Stimulated activated CD4-positive, alpha-beta T cell treated with anti-CD3 and anti-CD28 coated beads, Interleukin-12 subunit alpha, Interleukin-12 subunit beta, amount 100 ng/mL, for 24 hours (primary cell): ENCODE results near the gene LYZL4.

Source experiments
- DNase-seq, 2 experiments: peaks; one replicate each; pipeline ENCODE4 v3.0.0-alpha.2; 2020; ENCODE audit warnings: low read depth in 2 of 2

LYZL4 gene

DNA sequence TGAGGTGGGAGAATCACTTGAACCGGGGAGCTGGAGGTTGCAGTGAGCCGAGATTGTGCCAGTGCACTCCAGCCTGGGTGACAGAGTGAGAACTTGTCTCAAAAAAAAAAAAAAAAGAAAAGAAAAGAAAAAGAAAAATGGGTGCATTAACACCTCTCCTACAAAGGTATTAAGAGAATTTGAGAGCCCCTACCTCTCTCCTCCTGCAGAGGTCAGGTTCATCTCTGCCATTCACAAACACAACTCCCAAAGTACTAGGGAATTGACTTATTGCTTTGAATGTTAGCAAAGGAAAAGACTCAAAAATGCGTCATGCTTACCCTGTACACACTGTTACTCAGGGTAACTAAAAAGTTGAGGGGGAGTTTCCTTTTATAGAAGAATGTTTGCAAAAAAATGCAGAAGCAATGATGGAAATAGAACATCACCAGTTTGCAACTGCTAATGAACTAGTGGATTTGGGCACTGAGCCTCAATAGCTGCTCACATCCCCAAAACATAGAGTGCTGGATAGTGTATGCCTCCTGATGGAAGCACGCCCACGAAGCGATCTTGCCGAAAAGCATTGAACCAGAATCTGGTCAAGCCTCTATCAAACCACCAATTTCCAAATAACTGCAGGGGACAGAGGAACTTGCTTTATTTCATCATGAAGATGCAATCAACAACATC lies 15.5 kb upstream of the LYZL4 start:
- no peak for DNase-seq

DNA sequence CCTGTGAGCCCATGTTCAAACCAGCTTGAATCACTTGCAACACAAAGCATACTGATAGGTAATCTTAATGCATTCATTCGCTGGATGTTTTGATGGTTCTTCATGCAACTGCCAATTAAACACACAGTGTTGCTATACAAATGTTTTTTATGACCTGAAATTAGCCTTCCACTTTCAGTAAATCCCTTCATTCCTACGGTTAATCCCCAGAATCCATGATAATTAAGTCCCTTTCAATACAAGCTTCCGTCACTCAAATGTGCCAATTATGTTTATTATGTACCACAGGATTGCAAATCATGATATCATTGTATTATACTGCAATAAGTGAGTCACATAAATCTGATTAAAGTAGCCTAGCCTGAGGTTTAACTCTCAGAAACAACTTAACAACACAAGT lies 14.5 kb upstream of the LYZL4 start:
- DNase-seq, result no peak

DNA sequence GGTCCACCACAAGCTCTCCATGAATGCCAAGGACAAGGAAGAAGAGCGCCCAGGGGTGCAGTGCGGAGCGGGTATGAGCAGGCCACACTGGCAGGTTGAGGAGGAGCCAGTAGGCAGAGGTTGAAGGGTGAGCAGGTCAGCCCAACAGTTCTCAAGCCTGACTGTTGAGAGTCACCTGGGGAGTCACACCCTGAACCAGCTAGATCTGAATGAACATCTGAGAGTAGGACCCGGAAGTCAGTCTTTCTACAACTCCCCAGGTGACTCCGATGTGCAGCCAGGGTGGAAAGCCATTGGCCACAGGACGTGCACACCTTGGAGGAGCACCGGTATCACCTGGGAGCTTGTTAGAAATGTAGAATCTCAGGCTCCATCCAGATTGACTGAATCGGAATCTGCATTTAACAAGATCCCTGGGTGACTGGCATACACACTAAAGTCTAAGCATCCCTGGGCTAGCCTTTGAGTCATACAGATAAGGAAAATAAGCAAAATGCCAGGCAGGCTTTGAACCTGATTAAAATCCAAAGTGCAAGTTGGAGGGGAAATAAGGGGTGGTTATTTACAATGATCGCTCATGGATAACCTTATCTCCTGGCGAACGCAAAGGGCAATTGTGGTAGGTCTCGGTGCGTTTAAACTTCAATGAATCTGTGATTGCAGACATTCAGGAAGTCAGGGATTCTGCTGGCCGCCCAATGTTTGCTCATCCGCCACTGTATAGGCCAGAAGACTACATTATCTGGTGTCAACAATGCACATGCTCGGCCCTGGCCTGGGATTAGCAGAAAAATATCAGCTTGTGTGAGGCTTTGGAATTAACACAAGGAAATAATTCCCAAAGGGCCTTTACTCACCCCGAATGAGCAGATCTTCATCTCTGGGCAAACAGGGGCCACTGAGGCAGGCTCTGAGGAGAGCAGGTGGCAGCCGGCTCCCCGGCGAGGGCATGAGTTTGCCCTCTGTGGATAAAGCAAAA lies 11.7 kb upstream of the LYZL4 start:
- DNase-seq, result no peak

DNA sequence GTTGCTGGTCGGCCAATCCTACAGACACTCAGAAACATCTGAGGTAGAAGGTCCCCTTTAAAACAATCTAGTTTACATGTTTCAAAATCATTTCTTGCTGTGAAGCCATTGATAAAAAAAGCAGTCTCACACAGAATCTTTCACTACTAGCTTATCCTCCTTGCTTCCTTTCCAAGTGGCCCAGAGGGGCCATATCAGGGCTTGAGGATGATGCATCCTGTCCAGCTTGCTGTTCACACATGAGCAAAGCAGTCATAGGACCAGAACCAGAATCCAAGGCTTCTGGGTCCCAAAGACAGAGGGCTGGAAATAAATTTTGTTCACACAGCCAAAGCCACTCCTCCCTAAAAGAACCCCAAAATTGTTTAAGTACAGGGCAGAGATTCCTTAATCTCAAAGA lies 9.2 kb upstream of the LYZL4 start:
- DNase-seq, result no peak

DNA sequence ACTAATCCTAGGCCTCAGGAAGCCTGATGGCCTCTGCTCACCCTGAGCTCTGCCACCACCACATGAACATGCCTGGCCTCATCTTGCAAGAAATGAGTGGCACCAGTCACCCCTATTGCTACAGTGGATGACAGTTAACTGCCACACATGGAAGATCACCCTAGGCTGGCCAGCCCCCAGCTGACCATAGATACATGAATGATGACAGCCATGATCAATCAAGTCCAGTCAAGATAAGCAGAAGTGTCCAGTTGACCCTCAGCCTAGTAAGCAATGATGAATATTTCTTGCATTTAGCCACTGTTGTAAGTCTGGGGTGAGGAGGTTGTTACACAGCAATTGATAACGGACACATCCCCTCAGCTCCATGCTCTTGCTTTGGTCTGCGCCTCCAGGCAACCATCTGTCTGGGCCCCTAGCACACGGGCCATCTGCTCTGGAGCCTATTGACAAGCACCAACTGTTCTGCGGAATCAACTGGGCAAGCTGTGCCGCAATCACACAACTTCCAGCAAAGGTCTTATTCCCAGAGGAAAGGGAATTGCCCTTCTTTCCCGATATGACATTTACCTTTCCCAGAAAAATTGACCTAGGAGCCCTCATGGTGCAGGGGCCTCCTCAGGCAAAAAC lies 2.2 kb upstream of the LYZL4 start:
- no peak for DNase-seq

DNA sequence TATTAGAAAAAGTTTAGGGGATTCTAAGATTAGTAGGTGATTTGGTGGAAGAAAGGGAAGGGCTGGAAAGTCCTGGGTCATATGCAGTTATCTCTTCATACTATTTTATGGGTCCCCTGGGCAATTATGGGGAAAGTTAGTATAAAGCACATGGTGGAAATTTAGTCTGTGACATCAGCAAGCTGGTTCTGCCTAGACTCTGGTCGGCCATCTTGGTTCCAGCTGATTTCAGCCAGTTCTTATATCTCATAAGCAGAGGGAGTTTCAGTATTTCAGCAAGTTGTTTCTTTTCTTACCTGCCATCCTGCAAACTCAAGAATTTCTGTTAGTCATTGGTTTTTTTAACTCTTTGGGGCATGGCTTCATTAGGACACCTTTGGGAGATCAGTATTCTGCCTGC lies 1.0 kb upstream of the LYZL4 start:
- DNase-seq, result no peak

DNA sequence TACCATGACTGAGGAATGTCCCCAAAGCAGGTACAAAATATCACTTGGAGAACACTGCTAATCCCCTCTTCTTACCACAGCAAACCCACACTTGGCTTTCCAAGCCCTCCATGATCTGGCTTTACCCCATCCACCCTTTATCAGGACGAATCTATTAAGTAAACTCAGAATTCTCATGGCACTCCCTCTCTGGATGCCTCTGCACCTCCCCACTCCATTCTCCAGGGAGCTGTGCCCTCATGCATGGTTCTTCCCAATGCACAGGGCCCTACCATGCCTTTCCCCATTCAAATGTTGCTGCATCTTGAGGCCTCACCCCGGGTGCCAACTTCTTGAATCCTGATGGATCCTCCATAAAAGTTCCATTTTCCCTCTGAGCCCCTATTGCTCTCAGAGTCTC lies 2.3 kb downstream of the LYZL4 start:
- no peak for DNase-seq

DNA sequence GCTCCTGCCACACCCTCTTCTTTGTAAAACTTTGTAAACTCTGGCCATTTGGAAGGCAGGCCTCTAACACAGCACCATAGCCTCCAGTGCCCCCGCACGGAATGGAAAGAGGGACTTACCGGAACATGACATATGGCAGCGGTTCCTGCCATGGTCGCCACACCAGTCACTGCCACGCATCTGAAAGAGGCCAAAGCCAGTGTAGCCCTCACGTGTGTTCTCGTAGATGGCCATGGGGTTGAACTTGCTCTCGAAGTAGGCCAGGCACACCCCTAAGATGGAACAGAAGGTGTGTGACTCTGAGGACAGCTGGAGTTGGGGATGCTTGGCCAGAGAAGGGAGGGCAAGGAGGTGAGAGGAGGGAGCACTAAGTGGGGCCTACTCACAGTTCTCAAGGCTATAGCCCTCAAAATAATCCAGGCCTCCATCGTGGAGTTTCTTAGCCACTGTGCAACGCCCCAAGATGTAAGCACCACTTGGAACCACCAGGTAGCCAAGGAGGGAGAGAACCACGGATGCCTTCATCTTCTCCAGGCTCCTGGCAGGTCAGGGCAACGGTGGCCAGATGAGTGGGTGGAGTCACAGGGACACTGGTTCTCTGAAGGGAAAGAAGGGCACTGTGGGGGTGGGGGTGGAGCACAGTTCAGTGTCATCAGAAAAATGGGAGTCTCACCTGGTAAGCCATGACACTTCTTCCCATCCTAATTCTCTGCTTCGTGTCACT lies 3.5 kb downstream of the LYZL4 start:
- no peak for DNase-seq

DNA sequence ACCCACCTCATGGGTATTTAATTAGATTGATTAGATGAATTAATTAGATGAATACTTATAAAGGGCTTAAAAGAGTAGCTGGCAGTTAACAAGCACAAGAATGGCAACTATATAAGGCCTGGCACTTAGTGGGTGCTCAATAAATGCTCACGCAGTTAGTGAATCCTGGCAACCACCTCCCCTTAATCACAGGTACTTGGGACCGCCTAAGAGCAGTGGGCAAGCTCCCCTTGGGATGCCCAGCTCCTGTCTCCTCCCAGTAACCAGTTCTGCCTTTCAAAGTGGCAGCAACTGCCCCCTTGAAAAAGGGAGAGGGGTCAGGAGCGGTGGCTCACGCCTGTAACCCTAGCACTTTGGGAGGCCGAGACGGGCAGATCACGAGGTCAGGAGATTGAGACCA lies 4.6 kb downstream of the LYZL4 start:
- no peak for DNase-seq

DNA sequence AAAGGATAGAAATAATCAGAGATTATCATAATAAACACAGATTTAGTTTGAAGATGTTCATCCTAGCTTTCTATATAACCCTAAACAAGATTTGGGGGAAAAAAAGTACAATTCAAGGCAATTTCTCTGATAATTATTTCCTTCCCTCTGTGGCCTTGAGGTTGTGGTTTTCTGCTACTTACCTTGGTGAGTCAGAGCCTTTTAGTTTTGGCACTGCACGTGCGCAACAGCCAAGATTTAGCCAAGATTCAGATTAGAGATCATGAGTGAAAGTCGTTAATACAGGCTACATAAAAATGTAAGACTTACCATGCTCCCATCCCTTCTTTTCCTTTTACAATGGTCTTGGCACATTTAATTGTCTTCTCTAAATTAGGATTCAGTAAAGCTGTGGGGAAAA lies 6.7 kb downstream of the LYZL4 start:
- no peak for DNase-seq

DNA sequence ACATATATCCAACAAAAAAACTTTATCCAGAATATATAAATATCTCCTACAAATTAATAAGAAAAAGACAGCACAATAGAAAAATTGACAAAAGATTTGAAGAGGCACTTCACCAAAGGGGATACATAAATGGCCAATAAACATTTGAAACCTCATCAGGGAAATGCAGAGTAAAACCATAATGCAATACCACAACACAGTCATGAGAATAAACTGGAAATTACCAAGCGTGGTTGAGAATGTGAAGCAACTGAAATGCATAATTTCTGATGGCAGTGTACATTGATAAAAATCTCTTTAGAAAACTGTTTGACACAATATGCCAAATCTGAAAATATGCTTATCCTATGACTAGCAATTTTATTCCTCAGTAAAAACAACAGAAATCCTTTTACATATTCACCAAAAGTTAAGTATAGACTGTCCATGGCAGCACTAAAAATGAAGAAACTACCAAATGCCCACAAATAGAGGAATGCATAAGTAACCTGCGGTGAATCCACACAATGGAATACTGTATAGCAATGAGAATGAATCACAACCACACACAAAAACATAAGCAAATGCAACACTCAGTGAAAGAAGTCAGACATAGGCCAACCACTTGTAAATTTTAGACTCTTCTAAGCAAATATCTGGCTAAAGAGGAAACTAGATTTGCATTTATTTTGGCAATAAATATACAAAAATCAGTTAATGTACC lies 7.9 kb downstream of the LYZL4 start:
- DNase-seq, result no peak

DNA sequence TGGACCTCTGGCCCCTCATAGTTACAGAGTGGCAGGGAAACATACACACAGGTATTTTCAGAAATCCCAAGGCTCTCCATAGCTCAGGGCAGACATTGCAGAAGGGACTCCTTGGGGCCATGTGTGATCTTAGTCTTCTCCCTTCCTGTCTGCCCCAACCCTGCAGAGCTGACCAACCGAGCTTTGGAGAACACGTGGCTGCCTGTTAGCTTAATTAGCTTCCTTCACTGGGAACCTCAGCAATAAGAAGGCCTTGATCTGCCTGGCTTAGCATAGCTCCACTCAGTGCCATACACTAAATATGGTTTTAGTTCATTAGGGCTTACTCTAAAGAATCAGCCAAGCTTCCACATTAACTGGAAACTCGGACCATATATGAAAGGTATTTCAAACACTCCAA lies 12.3 kb downstream of the LYZL4 start:
- no peak for DNase-seq

DNA sequence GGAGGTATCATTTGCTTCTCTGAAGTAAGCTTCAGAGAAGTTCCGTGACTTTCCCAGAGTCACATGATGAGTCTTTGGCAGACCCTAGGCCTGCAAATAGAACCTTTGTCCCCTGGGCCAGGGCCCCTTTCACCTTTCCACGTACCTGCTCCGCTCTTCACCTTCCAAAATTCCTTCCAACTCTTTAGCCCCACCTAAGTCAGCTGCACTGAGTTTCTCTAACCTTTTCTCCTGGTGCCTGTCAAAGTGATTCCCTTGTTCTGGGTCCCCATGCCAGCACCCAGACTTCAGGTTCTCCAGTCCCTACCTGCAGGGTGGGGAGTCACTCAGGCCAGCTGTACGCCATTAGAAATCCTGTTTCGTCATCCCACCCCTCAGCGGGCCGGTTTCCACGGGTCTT lies 12.8 kb downstream of the LYZL4 start:
- no peak for DNase-seq

DNA sequence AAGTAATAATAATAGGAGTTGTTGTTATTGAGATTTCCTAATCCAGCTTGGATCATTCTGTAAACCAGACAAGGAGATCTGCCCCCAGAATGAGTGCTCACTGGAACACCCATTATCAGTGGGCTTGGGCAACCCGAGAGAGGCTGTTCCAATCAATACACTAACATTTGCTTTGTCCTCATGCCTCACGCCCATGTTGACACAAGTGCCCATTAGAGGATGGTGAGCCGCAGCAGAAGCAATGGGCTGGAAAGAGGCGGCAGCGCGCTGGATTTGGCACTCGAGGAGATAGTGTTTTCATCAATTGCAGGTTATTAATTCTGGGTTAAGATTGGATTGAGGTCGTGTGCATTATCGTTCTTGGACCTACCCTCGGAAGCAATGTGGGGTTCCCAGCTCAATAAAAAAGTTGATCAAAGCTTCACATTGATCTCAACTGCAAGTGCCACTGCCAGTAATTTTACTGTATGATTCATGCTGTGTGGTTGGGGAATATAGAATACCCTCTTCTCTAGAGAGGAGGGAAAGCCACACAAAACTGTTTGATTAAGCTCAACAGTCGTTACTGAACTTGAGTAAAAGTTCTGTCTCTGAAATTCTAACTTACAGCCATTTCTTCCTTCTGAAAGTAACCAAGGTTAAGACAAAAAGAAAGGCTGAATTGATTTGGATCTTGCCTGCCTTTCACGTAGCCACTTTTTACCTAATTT lies 15.7 kb downstream of the LYZL4 start:
- DNase-seq, result no peak

DNA sequence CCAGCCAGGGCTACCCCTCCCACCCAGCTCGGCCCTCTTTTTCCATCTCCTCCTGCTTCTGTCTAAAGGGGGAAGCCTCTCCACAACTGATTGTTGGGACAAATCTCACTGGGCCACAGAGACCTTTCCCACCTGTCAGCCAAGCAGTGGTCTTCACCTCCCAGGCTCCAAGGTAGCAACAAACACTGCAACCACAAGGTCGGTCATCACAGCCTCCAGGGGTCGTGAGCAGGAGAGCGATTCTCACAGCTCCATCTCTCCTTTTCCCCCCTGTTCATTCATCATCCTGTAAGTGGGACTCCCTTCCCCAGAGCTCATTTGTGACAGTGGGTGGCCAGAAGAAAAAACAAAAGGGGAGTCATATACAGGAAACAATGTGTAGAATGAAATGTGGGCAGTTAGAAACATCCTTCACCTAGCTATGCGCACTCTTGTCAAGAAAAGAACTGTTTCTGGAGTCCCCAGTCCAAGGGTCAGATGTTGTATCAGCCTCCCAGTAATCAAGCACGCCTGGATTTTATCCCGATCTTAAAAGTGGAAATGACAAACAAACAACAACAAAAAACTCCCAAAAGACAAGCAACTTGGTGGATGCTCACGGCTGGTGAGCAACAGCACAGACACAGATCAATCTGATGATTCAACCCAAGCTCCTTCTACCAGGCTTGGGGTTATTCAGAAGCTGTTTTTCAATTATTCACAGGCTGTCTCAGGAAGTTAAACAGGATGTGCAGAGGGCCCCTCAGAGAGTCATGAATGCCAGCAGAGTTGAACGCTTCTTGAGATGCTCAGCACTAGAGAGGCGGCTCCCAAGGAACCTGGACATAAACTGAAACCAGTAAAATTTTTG lies 22.4 kb downstream of the LYZL4 start:
- peak; percentile 6 to 8 for DNase-seq

DNA sequence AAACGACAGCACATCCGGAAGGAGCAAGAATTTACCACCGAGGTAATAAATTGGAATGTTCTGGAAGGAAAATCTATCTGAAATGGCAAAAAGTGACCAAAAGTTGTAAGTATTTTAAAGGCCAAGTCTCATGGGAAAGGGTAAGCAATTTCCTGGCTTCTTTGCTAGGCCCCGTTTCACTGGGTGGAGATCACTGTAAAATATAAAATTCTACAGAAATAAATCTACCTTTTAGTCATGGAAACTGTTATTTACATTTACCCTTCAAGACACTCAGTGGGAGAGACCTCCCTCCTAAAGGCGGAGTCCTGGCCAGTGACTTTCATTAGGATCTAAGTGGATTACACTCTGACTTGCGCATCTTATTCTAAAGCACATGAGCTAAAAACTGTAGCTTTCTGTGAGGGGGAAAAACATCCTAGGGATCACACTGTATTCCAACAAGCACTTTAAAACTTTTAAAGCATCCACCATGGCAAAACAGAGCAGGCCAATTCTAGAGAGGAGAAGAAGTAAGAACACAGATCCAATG lies 28.8 kb downstream of the LYZL4 start:
- no peak for DNase-seq

DNA sequence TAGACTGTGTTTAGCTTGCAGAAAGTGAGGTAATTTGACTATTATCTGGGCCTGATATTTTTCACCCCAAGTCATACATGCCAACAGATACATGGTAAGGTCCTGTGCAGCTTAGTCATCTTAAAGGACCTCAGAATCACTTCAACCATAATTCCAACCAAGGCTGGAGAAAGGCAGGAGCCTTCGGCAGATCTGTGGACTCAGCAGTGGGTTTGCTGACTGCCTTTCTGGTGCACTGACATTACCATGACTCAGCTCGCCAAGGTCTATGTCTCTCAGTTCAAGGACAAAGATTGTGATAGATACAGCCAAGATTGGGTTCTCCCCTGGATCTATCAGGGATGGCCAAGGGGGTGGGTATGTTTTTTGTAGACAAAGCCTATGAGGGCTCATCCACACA lies 32.7 kb downstream of the LYZL4 start:
- no peak for DNase-seq

DNA sequence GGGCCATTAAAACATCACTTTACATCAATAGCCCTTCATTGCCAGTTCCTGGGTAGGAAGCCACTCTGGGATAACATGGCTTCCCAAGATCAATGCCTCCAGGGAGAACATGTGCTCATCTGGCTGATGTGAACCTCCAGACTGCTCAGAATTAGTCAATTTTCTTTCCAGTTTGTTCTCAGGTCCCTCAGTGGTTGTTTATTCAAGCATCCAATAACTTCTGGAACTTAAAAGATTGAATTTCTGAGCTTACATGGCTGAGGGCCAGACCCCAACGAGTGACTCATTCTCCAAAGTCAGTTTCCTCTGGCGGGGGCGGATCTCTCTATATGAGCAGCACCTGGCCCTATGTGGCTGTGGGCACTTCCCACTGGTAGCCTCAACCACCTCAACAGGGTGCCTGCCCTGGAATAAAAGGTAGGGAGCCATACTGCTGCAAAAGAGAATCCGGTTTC lies 34.0 kb downstream of the LYZL4 start:
- DNase-seq, result peak in 1 of 2 experiments; percentile 57

DNA sequence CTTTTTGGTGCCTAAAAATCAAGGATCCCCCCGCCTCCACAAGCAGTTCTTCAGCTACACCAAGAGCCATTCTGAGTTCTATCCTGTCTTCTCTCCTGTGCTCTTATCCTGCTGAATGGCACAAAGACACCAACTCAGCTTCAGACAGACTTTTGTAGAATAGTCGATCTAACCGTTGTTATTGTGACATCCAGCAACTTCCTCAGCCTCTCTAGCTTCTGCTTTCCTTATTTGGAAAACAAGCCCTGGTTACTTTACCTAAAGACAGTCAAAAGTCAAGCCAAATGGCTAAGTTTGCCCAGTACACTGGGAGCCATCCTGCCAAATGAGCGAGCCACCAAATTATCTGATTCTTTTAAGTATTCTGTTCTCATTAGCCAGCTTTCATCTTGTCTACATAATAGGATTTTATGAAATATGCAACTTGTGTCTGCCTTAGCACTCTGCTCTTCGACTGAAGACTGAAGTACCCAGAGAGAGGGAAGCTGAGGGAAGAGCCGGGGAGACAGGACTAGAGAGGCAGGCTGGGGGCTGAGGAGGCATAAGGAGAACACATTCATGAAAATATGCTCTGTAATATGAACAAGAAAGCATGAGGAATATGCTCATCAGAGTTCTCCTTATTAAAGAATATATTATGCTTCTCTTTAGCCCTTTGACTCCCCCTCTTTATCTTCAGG lies 35.1 kb downstream of the LYZL4 start:
- no peak for DNase-seq
